ENCODE data around the gene SLC4A2.

The SLC4A2 gene

DNA sequence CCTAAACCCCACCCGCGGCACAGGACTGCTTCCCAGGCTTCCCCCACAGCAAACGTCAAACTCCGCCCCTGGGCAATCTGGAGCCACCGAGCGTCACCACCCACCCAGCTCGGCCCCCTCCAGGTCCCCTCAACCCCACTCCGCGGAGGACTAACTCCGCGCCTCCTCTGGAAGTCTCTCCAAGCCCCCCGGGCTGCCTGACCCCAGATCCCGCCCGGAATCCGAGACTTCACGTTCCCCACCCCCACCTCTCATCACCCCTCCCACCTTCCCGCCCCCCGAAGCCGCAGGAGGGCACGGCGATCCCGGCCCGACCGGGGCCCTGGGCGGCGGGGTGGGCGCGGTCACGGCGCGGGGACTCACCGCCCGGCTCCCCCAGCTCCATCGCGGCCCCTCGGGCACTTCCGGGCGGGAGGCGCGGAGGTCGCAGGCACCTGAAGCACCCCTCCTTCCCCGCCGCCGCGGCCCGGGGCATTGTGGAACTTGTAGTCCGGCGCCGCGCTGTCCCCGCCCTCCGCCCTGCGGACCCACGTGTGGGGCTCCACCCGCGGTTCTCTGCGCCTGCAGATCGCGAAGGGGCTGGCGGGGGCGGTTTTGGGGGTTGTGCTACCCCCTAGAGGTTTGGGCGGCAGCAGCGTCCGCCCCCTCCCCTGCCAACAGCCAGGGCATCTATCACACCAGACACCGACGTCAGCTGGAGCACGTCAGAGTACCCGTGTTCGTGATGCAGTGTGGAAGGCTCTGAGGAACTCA lies 23.9 kb downstream of the SLC4A2 start, which contains the start of gene TMUB1 (continued):
- TF ChIP-seq, protein P1, sequence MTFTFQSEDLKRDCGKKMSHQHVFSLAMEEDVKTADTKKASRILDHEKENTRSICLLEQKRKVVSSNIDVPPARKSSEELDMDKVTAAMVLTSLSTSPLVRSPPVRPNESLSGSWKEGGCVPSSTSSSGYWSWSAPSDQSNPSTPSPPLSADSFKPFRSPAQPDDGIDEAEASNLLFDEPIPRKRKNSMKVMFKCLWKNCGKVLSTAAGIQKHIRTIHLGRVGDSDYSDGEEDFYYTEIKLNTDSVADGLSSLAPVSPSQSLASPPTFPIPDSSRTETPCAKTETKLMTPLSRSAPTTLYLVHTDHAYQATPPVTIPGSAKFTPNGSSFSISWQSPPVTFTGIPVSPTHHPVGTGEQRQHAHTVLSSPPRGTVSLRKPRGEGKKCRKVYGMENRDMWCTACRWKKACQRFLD (tag by site-specific recombination; IDR thresholded peaks at IDR 0.05) = no peak
- 0 out of 2 replicates have a peak, but pooled peaks have one; percentile 30 for TF ChIP-seq YY2 (tag by site-specific recombination; IDR thresholded peaks at IDR 0.05)
- TF ChIP-seq ZNF529 (tag by site-specific recombination; IDR thresholded peaks at IDR 0.05; ENCODE audit: insufficient replicate concordance) = no peak
- TF ChIP-seq, protein P2, sequence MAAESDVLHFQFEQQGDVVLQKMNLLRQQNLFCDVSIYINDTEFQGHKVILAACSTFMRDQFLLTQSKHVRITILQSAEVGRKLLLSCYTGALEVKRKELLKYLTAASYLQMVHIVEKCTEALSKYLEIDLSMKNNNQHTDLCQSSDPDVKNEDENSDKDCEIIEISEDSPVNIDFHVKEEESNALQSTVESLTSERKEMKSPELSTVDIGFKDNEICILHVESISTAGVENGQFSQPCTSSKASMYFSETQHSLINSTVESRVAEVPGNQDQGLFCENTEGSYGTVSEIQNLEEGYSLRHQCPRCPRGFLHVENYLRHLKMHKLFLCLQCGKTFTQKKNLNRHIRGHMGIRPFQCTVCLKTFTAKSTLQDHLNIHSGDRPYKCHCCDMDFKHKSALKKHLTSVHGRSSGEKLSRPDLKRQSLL (tag by site-specific recombination; IDR thresholded peaks at IDR 0.05) = peak; percentile 84
- TF ChIP-seq, protein P3, sequence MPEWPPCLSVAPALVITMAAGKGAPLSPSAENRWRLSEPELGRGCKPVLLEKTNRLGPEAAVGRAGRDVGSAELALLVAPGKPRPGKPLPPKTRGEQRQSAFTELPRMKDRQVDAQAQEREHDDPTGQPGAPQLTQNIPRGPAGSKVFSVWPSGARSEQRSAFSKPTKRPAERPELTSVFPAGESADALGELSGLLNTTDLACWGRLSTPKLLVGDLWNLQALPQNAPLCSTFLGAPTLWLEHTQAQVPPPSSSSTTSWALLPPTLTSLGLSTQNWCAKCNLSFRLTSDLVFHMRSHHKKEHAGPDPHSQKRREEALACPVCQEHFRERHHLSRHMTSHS (tag by site-specific recombination; IDR thresholded peaks at IDR 0.05) = no peak
- TF ChIP-seq OVOL3 (tag by site-specific recombination; IDR thresholded peaks at IDR 0.05) = no peak
- no peak for TF ChIP-seq ZNF184 (tag by site-specific recombination; IDR thresholded peaks at IDR 0.05)
- TF ChIP-seq, protein P4, sequence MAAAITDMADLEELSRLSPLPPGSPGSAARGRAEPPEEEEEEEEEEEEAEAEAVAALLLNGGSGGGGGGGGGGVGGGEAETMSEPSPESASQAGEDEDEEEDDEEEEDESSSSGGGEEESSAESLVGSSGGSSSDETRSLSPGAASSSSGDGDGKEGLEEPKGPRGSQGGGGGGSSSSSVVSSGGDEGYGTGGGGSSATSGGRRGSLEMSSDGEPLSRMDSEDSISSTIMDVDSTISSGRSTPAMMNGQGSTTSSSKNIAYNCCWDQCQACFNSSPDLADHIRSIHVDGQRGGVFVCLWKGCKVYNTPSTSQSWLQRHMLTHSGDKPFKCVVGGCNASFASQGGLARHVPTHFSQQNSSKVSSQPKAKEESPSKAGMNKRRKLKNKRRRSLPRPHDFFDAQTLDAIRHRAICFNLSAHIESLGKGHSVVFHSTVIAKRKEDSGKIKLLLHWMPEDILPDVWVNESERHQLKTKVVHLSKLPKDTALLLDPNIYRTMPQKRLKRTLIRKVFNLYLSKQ (tag by site-specific recombination; IDR thresholded peaks at IDR 0.05; ENCODE audit: borderline replicate concordance) = no peak
- TF ChIP-seq SP2 (tag by site-specific recombination; IDR thresholded peaks at IDR 0.05) = peak; percentile 66
- no peak for TF ChIP-seq ZNF248 (tag by site-specific recombination; IDR thresholded peaks at IDR 0.05)
- TF ChIP-seq MYNN (tag by site-specific recombination; IDR thresholded peaks at IDR 0.05; ENCODE audit: borderline replicate concordance) = no peak
- TF ChIP-seq, protein P5, sequence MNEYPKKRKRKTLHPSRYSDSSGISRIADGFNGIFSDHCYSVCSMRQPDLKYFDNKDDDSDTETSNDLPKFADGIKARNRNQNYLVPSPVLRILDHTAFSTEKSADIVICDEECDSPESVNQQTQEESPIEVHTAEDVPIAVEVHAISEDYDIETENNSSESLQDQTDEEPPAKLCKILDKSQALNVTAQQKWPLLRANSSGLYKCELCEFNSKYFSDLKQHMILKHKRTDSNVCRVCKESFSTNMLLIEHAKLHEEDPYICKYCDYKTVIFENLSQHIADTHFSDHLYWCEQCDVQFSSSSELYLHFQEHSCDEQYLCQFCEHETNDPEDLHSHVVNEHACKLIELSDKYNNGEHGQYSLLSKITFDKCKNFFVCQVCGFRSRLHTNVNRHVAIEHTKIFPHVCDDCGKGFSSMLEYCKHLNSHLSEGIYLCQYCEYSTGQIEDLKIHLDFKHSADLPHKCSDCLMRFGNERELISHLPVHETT (tag by site-specific recombination; IDR thresholded peaks at IDR 0.05) = no peak
- TF ChIP-seq ZNF548 (tag by site-specific recombination; IDR thresholded peaks at IDR 0.05) = no peak
- TF ChIP-seq KLF16 (tag by site-specific recombination; IDR thresholded peaks at IDR 0.05) = 0 out of 2 replicates have a peak, but pooled peaks have one; percentile 19
- TF ChIP-seq HOXC10 (CRISPR knock-in tag; IDR thresholded peaks at IDR 0.05) = no peak
- TF ChIP-seq ZNF132 (tag by site-specific recombination; IDR thresholded peaks at IDR 0.05; ENCODE audit: borderline replicate concordance) = no peak
- peak; percentile 73 for TF ChIP-seq ZNF341 (tag by site-specific recombination; IDR thresholded peaks at IDR 0.05; ENCODE audit: low read depth)
- no peak; the same call in 1 of the 2 replicates for TF ChIP-seq KLF1 (tag by site-specific recombination; IDR thresholded peaks at IDR 0.05)
- TF ChIP-seq ZNF747 (tag by site-specific recombination; IDR thresholded peaks at IDR 0.05) = no peak
- no peak for TF ChIP-seq ZNF549 (tag by site-specific recombination; IDR thresholded peaks at IDR 0.05)
- no peak for TF ChIP-seq ZNF10 (tag by site-specific recombination; IDR thresholded peaks at IDR 0.05)
- TF ChIP-seq ZNF623 (tag by site-specific recombination; IDR thresholded peaks at IDR 0.05) = no peak
- TF ChIP-seq, protein P6, sequence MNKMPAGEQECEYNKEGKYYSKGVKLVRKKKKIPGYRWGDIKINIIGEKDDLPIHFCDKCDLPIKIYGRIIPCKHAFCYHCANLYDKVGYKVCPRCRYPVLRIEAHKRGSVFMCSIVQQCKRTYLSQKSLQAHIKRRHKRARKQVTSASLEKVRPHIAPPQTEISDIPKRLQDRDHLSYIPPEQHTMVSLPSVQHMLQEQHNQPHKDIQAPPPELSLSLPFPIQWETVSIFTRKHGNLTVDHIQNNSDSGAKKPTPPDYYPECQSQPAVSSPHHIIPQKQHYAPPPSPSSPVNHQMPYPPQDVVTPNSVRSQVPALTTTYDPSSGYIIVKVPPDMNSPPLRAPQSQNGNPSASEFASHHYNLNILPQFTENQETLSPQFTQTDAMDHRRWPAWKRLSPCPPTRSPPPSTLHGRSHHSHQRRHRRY (tag by site-specific recombination; IDR thresholded peaks at IDR 0.05) = no peak
- TF ChIP-seq ZNF146 (tag by site-specific recombination; IDR thresholded peaks at IDR 0.05) = no peak
- no peak for TF ChIP-seq SCRT1 (tag by site-specific recombination; IDR thresholded peaks at IDR 0.05; ENCODE audit: borderline replicate concordance)
- no peak for TF ChIP-seq ZIC2 (tag by site-specific recombination; IDR thresholded peaks at IDR 0.05)
- TF ChIP-seq, protein P7, sequence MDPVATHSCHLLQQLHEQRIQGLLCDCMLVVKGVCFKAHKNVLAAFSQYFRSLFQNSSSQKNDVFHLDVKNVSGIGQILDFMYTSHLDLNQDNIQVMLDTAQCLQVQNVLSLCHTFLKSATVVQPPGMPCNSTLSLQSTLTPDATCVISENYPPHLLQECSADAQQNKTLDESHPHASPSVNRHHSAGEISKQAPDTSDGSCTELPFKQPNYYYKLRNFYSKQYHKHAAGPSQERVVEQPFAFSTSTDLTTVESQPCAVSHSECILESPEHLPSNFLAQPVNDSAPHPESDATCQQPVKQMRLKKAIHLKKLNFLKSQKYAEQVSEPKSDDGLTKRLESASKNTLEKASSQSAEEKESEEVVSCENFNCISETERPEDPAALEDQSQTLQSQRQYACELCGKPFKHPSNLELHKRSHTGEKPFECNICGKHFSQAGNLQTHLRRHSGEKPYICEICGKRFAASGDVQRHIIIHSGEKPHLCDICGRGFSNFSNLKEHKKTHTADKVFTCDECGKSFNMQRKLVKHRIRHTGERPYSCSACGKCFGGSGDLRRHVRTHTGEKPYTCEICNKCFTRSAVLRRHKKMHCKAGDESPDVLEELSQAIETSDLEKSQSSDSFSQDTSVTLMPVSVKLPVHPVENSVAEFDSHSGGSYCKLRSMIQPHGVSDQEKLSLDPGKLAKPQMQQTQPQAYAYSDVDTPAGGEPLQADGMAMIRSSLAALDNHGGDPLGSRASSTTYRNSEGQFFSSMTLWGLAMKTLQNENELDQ (tag by site-specific recombination; IDR thresholded peaks at IDR 0.05; ENCODE audit: low read depth) = no peak
- no peak for TF ChIP-seq ZSCAN16 (tag by site-specific recombination; IDR thresholded peaks at IDR 0.05)
- TF ChIP-seq, protein P8, sequence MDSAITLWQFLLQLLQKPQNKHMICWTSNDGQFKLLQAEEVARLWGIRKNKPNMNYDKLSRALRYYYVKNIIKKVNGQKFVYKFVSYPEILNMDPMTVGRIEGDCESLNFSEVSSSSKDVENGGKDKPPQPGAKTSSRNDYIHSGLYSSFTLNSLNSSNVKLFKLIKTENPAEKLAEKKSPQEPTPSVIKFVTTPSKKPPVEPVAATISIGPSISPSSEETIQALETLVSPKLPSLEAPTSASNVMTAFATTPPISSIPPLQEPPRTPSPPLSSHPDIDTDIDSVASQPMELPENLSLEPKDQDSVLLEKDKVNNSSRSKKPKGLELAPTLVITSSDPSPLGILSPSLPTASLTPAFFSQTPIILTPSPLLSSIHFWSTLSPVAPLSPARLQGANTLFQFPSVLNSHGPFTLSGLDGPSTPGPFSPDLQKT (IDR thresholded peaks at IDR 0.05; ENCODE audit: borderline replicate concordance, low read depth, low read length) = no peak; the same call in 1 of the 2 replicates
- no peak for TF ChIP-seq ZNF350 (tag by site-specific recombination; IDR thresholded peaks at IDR 0.05)
